GM10266 (cell line): ENCODE results near the gene ARFGEF3.
A peak's percentile ranks its signal among the peaks of the same experiment; 100 is the strongest.

ENCODE experiments used
- DNase-seq: peaks from one replicate; pipeline ENCODE4 v3.0.0; 2012; ENCODE audit errors: extremely low spot score
- TF ChIP-seq, protein P1 (sequence below): IDR thresholded peaks from 2 replicates; pipeline ENCODE4 v1.5.1; 2012; ENCODE audit warnings: mild to moderate bottlenecking, low read depth; ENCODE audit not compliant: control insufficient read depth, insufficient read depth; ENCODE audit errors: missing control alignments

ARFGEF3 gene, protein sequence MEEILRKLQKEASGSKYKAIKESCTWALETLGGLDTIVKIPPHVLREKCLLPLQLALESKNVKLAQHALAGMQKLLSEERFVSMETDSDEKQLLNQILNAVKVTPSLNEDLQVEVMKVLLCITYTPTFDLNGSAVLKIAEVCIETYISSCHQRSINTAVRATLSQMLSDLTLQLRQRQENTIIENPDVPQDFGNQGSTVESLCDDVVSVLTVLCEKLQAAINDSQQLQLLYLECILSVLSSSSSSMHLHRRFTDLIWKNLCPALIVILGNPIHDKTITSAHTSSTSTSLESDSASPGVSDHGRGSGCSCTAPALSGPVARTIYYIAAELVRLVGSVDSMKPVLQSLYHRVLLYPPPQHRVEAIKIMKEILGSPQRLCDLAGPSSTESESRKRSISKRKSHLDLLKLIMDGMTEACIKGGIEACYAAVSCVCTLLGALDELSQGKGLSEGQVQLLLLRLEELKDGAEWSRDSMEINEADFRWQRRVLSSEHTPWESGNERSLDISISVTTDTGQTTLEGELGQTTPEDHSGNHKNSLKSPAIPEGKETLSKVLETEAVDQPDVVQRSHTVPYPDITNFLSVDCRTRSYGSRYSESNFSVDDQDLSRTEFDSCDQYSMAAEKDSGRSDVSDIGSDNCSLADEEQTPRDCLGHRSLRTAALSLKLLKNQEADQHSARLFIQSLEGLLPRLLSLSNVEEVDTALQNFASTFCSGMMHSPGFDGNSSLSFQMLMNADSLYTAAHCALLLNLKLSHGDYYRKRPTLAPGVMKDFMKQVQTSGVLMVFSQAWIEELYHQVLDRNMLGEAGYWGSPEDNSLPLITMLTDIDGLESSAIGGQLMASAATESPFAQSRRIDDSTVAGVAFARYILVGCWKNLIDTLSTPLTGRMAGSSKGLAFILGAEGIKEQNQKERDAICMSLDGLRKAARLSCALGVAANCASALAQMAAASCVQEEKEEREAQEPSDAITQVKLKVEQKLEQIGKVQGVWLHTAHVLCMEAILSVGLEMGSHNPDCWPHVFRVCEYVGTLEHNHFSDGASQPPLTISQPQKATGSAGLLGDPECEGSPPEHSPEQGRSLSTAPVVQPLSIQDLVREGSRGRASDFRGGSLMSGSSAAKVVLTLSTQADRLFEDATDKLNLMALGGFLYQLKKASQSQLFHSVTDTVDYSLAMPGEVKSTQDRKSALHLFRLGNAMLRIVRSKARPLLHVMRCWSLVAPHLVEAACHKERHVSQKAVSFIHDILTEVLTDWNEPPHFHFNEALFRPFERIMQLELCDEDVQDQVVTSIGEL (N-terminal part only)

DNA sequence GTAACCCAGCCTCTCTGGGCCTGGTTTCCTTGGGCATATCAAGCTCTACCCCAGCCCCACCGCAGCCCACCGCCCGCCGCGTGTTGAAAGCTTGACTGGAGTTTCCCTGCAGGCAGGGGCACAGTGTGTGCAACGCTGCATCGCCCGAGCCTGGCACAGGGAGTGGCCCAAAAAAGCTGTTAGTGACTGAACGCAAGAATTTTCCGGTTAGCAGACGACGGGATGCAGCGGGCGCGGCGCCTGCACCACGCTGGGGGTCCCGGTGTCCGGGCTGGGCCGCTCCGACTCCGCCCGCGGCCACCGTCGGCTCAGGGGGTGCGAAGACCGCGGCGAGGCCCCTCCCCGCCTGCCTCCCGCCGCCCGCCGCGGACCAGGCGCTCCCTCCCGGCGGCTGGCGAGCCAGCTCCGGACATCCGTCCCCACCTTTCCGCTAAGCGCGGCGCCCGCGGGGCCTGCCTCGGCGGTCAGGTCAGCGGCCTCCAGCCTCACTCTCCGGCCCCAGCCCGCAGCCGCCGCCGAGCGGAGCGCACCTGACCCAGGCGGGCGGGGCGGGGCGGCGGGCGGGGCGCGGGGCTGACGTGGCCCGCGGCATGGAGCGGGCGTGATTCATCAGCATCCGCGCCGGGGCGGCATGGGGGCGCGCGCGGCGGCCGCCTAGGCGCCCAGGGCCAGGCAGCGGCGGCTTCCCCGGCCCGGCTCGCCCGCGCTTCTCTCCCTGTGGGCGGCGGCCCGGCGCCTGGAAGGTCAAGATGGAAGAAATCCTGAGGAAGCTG is at the start of gene ARFGEF3:
TSS of gene ARFGEF3 (plus strand) at position 602 of the 773 bp plus-strand sequence. CDS start at position 750, 148 bp downstream.
- TF ChIP-seq, protein P1, sequence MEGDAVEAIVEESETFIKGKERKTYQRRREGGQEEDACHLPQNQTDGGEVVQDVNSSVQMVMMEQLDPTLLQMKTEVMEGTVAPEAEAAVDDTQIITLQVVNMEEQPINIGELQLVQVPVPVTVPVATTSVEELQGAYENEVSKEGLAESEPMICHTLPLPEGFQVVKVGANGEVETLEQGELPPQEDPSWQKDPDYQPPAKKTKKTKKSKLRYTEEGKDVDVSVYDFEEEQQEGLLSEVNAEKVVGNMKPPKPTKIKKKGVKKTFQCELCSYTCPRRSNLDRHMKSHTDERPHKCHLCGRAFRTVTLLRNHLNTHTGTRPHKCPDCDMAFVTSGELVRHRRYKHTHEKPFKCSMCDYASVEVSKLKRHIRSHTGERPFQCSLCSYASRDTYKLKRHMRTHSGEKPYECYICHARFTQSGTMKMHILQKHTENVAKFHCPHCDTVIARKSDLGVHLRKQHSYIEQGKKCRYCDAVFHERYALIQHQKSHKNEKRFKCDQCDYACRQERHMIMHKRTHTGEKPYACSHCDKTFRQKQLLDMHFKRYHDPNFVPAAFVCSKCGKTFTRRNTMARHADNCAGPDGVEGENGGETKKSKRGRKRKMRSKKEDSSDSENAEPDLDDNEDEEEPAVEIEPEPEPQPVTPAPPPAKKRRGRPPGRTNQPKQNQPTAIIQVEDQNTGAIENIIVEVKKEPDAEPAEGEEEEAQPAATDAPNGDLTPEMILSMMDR, result no peak
- peak; percentile 78 for DNase-seq

DNA sequence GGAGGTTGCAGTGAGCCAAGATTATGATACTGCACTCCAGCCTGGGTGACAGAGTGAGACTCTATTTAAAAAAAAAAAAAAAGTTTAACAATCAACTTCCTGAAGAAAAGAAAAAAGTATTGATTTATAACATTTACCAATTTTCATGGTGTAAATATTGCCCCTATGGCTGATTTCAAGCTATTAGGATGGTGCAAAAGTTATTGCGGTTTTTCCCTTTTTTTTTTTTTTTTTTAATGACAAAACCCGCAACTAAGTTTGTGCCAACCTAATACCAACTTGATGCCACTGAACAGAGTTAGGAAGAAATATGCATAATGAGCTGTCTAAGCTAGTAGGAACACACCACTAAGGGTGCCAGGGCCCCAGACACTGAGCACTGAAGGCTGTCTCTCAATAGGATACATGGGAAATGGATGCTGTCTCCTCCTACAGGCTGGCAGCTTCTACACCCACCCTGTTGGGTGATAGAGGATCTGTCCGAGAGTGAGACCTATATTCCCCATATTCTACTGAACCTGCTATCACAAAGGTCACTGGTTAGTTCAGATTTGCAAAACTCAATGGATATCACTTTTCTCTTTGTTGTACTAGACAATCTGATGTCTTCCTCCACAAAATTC is 48.0 kb upstream of the ARFGEF3 start:
- TF ChIP-seq, protein P1, result no peak
- DNase-seq, result no peak

DNA sequence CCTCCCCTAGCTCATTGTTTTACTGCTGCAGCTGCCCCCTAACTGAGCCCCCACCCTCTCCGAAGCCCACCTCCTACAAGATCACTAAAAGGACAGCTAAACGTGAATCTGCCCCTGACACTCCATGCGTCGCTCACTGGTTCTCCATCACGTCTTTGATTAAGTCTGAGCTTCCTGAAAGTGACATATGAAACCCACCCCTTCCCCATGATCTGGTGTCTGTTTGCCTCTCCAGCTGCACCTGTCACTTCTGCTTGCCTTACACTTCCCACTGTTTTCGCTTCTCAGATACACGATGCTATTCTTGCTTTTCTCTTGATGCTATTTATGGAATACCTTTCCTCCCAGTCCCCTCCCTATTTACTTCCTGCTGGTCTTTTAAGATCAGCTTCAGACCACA is 46.5 kb upstream of the ARFGEF3 start:
- no peak for DNase-seq
- TF ChIP-seq, protein P1, result no peak

DNA sequence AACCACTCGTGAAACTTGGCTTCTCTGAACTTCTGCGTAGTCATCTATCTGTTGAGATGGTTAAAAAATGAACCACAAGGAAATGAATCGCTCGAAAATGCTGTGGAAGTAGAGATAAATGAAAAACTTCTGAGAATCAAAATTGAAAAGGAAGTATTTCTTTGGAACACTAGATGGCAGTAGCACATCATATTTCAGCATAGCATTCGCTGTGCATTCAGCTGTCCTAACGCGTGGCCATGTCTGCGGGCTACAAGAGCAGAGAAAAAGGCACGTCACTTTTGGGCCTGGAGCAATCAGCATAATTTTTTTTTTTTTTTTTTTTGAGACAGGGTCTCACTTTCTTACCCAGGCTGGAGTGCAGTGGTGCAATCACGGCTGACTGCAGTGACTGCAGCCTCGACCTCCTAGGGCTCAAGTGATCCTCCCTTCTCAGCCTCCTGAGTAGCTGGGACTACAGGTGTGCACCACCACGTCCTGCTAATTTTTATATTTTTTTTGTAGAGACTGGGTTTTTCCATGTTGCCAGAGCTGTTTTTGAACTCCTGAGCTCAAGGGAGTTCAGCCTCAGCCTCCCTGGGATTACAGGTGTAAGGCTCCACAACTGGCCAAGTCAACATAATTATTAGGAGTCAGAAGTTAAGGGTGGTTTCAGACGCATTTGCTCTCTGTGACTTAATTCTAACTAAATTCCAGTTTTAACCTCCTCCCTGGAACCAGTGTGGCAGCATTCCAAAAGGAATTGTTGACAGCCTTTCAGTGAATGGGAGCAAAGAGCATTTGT is 45.7 kb upstream of the ARFGEF3 start:
- DNase-seq, result peak; percentile 64
- TF ChIP-seq, protein P1, result peak; percentile 70

DNA sequence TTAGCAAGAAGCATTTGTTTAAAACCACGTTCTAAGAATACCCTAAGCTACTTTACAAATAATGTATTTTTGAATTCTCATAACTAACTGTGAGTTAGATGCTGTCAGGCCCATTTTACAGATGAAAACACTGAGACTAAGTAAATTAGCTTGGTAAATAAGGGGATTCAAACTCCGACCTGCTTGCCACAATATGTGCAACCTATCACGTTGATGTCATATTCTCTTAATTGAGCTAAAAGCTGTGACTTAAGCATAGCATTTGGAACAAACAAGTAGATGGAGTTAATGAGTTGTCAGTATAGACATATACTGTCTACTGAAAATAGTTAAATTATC is 45.1 kb upstream of the ARFGEF3 start:
- TF ChIP-seq, protein P1, result no peak
- DNase-seq, result no peak
